ENCODE measurements around the gene ZNF397. TPM values are rescaled to one million over a fixed set of nuclear protein-coding genes. Genes with fewer than 3 reads are reported as not detected.

ZNF397 gene
- total RNA-seq, 1 experiment from 2014 or later = 5.0 TPM

DNA sequence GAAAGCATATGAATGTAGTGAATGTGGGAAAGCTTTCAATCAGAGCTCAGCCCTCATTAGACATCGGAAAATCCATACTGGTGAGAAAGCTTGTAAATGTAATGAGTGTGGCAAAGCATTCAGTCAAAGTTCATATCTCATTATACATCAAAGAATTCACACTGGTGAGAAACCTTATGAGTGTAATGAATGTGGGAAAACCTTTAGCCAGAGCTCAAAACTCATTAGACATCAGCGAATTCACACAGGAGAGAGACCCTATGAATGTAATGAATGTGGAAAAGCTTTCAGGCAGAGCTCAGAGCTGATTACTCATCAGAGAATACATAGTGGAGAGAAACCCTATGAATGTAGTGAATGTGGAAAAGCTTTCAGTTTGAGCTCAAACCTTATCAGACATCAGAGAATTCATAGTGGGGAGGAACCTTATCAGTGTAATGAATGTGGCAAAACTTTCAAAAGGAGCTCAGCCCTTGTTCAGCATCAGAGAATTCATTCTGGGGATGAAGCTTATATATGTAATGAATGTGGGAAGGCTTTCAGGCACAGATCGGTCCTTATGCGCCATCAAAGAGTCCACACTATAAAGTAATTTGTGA lies 5.0 kb downstream of the ZNF397 start:
- no peak for DNase-seq (ENCODE audit: low read depth)

DNA sequence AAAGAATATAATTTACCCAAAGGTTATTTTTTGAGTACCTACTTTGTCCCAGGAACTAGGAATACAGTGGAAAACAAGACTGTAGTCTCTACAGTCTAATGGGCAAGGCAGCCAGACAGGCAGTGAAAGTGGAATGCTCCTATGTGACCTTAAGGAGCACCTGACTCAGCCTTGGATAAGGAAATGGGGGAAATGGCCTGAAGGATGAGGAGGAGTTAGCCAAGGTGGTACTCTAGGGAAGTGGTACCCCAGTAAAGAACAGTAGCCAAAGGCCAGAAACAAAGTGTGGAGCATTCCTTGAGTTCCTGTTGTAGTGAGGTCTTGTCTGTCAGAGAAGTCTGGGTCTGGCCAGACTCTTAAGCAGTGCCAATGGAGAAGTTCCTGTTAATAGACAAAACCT lies 6.0 kb downstream of the ZNF397 start:
- DNase-seq (ENCODE audit: low read depth) = no peak

DNA sequence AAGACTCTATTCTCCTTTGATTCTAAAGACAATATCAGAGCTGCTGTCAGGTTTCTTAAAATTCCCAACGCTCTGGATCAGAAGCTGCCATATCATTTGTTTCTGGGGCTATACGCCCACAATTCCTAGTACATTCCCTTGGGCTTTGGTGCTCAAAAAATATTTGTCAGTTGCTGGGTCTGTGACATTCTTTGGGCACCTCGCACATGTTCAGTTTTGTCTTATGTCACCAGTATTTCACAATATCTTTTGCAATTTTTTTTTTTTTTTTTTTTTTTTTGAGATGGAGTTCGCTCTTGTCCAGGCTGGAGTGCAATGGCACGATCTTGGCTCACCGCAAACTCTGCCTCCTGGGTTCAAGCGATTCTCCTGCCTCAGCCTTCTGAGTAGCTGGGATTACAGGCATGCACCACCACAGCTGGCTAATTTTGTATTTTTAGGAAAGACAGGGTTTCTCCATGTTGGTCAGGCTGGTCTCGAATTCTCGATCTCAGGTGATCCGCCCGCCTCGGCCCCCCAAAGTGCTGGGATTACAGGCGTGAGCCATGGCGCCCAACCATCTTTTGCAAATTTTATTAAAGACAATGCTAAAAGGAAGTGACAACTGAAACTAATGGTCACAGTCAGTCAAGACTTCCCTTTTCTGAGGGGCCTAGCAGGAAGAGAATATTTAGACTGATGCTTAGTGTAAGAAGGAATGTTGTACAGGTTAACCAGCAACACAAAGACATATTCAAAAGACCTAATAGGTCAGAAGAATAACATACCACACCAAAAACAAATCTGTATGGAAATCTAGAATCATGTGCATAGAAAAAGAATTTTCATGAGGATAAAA lies 6.8 kb downstream of the ZNF397 start:
- DNase-seq (ENCODE audit: low read depth) = no peak

DNA sequence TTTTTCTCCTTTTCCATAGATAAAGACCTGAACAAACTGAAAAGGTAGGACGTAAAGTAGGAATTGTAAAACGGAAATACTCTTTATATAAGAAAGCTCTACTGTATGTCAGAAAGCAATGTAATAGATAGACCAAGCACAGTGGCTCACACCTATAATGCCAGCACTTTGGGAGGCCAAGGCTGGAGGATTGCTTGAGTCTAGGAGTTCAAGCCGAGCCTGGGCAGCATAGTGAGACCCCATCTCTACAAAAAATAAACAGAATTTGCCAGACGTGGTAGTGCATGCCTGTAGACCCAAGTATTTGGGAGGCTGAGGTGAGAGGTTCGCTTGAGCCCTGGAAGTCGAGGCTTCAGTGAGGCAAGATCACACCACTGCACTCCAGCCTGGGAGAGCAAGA lies 7.6 kb downstream of the ZNF397 start:
- no peak for DNase-seq (ENCODE audit: low read depth)

DNA sequence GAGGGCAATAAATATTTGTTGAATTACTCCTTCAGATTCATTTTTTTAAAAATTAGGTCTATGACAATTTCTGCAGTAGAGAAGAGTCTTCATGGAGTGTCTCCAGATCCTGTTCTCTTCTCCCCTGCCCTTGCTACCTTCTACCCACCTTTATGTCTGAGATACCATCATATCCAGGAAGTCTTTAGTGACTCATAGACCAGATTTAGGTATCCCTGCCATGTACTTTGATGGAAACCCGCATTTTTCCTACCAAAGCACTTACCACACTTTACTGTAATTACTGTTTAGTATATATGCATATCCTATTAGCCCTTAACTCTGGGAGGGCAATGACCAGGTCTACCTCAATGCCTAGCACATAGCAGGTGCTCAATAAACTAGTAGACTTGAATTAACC lies 11.6 kb downstream of the ZNF397 start:
- no peak for DNase-seq (ENCODE audit: low read depth)

DNA sequence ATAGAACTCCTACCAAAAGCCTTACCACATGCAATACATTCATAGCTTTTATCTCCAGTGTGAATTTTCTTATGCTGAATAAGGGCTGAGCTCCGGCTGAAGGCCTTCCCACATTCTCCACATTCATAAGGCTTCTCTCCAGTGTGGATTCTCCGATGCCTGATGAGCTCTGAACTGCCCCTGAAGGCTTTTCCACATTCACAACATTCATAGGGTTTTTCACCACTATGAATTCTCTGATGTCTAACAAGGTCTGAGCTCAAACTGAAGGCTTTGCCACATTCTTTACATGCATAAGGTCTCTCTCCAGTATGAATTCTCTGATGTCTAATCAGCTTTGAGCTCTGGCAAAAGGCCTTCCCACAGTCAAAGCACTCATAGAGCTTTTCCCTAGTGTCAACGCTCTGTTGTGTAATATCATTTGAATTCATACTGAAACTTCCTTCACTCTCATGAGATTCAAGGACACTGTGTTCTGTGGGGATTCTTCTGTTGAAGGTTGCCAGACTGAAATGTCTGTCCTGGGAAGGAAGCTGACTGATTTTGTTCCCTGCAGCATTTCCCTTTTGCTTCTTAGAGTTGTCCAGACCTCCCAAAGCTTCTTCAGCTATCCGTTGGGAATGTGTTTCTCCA lies 12.9 kb downstream of the ZNF397 start:
- DNase-seq (ENCODE audit: low read depth) = no peak

DNA sequence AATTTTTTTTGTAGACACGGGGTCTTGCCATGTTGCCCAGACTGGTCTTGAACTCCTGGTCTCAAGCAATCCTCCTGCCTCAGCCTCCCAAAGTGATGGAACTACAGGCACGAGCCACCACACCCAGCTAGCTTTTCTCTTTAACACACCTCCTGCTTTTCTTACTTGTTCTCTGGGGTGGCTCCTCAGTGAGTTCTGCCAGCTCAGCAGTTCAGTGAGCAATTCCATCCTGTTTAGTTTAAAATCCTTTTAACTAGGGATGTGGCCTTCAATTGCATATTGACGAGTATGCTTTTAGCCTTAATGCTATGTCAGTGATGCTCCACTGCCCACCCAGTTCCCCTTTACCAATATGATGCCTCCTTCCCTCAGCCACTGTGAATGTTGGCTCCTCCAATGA lies 16.1 kb downstream of the ZNF397 start:
- DNase-seq (ENCODE audit: low read depth) = no peak

DNA sequence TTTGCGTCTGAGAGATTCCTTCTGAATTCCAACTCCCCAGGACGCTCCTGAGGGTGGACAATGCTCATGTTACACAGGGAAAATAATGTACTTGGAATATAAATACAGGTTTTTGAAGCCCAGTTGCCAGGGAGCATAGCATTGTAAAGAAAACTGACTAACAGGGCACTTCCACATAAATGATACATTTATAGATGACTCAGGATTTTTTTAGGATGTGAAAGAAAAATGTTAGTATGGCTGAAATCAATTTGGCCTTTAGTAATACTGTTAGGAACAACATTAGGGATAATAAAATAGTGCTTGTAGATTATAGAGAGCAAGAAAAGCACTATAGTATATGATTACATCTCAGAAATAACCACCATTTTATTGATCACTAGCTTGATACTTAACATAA lies 23.6 kb downstream of the ZNF397 start:
- DNase-seq (ENCODE audit: low read depth) = no peak

DNA sequence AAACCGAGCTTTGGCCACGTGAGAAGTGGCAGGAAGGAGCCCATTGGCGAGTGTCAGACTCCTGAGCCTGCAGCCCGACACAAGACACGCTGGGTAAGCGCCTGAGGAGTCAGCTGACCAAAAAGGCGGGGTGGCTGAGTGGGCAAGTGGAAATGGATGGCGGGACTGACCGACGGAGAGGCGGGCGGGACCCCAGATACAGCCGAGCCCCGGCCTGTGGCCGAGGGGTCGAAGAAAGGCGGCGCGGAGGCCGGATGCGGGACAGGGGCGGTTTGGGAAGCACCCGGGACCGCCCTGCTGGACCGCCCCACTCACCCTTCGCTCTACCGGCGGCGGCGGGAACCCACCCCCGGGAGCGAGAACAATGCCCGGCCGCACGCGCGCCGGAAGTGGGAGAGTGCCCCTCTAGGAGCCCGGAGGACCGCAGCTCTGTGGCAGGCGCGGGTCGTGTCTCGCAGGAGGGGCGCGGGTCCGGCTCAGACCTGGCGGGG lies 26.4 kb downstream of the ZNF397 start:
- DNase-seq (ENCODE audit: low read depth) = no peak

DNA sequence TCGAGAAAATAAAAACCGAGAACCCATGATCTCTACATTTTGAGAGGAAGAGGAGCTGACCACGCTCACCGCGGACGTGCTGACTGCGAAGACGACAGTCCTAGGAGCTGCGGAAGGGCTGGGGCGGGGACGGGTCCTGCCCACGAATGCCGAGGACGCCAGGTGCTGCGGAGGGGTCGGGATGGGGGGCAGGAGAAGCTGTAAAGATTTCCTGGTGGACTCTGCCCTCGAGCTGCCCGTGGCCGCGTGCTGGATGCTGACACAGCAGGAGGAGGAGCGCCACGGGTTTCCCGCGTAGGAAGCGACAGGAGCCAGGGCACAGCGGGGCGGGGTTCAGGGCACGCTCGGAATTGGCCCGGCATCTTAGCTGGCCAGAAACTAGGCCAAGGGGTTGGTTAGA lies 27.0 kb downstream of the ZNF397 start:
- DNase-seq (ENCODE audit: low read depth) = no peak

DNA sequence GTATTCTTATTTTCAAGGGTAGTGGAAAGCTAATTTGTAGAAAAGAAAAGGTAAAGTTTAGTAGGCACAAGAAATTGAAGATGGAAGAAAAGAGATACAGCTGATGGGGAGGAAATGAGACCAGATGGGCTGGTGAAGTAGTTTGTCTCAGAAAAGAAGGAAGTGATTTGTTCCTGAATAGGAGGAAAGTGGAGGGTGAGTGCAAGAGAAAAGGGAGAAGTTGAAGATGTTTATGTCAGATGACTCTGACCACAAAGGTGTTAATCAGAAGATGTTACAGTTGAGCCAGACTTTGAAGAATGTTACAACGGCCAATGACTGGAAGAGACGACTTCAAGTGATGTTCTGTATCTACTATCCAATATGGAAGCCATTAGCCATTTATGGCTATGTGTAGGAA lies 28.0 kb downstream of the ZNF397 start:
- DNase-seq (ENCODE audit: low read depth) = no peak

DNA sequence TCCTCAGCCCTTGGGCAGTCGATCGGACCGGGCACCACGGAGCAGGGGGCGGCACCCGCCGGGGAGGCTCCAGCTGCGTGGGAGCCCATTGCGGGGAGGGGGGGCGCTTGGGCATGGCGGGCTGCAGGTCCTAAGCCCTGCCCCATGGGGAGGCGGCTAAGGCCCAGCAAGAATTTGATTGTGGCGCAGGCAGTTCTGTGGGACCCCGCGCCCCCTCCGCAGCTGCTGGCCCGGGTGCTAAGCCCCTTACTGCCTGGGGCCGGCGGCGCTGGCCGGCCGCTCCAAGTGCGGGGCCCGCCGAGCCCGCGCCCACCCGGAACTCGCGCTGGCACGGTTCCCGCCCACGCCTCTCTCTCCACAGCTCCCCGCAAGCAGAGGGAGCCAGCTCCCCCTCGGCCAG lies 30.8 kb downstream of the ZNF397 start:
- DNase-seq (ENCODE audit: low read depth) = no peak

DNA sequence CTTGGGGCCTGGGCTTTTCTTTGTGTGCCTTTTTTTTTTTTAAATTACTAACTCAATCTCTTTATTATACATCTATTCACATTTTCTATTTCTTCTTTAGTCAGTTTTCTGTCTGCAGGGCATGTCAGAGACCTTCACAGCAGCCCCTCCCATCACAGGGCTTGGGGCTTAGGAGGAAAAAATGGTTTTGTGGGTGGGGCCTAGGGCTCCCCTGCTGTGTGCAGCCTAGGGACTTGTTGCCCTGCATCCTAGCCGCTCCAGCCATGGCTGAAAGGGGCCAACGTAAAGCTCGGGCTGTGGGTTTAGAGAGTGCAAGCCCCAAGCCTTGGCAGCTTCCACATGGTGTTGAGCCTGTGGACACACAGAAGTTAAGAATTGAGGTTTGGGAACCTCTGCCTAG lies 35.4 kb downstream of the ZNF397 start:
- DNase-seq (ENCODE audit: low read depth) = no peak

DNA sequence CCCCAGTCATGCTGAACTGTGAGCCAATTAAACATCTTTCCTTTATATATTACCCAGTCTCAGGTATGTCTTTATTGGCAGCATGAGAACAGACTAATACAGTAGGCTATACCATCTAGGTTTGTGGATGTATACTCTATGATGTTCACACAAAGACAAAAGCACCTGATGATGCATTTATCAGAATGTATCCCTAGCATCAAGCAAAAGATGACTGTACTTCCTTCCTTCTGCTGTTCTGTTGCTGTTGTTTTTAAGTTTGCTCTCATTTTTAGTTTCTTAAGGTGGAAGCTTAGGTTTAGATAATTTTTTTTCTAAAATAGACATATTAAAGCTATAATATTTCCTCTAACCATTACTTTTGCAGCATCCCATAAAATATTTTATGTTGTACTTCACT lies 36.8 kb downstream of the ZNF397 start:
- DNase-seq (ENCODE audit: low read depth) = no peak

DNA sequence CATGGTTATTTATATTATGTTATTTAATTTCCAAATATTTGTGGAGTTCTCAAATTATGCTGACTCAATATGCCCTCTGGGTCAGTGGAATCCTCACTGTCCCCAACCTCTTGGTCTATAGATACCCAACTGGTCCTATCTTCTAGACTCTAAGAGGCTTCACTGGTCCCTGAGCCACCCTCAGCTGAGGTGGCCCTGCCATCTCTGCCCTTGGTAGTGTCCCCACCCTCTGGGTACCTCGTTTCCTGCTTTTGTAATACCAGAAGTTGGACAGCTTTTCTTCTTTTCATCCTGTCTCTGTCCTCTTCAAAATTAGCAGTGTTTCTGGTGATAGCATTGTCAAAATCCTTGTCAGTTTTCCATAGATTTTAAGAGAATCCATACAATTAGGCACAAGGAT lies 37.3 kb downstream of the ZNF397 start:
- no peak for DNase-seq (ENCODE audit: low read depth)

DNA sequence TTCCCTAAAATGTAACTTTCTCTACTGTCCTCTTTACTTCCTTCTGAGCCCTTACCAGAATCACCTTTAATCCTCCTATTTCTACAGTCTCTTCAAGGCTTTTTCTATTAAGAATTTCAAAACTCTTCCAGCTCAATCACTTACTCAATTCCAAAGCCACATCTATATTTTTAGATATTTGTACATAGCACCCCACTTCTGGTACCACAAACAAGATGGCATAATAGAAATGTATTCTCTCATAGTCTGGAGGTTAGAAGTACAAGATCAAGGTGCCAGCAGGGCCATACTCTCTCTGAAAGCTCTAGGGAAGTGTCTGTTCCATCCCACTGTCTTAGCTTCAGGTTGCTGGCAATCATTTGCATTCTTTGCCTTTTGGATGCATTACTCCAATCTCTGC lies 38.1 kb downstream of the ZNF397 start:
- no peak for DNase-seq (ENCODE audit: low read depth)

DNA sequence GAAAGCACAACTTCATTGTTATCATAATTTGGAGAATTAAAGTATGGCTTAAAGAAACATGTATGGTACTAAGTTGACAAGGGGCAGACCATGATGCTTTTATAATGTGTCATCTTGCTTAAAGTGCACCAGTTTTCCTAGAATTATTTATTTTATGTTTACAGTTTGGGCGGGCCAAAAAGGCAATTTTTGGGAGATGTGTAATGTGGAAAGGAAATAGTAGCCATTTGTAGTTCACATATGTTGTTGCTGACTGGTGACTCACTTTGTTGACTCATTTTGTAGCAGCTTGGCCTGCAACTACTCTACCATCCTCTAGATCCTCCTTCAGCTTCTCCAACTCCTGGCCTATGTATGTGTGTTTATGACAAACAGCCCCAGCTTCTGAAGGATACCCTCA lies 41.5 kb downstream of the ZNF397 start:
- DNase-seq (ENCODE audit: low read depth) = peak; percentile 86

DNA sequence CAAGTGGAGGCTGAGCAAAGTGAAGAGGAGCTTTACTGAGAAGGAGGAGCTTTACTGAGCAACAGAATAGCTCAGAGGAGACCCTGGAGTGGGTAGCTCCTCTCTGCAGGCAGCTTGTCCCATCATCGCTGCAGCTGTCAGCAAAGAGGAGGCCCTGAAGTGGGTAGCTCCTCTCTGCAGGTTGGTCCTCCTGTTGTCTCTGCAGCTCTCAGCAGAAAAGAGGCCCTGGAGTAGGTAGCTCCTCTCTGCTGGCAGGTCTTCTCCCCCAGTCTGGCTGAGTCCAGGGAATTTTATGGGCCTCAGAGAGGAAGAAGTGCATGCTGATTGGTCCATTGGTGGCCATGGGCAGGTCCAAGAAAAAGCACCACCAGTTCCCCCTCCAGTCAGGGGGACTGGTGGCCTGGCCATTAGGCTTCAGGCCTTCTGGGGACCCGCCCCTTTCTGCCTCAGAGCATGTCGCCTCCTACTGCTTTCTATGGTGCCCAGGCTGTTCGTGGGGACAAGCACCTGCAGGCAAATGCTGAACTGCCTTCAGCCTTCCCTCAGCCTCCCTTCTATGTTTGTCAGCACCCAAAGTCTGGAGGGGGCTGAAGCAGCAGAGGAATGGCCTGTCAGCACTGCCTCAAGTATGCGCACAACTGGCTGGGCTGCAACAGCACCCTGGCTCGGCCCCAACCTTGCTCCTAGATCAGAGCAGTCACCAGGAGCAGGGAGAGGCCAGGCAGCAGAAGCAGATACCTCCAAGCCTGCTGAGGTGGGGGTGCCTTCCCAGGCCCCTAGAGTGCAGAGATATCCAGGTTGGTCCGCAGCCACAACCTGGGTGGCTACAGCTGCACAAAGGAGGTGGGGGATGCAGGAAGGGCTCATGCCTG lies 43.3 kb downstream of the ZNF397 start:
- no peak for DNase-seq (ENCODE audit: low read depth)

DNA sequence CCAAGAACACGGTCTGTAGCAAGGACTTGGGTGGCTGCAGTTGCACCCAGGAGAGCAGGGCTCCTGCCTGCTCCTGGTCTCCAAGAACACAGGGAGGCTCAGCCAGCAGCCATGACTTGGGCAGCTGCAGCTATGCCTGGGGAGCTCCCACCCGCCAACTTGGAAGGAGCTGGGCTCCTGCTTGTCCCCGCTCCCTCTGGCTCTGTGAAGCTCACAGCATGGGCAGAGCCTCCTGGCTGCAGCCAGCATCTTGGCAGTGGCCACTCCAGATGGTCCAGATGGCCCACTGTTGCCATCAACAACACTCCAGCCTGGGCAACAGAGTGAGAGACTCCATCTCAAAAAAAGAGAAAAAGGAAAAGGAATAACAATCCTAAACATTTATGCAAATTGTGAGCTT lies 44.0 kb downstream of the ZNF397 start:
- DNase-seq (ENCODE audit: low read depth) = no peak

DNA sequence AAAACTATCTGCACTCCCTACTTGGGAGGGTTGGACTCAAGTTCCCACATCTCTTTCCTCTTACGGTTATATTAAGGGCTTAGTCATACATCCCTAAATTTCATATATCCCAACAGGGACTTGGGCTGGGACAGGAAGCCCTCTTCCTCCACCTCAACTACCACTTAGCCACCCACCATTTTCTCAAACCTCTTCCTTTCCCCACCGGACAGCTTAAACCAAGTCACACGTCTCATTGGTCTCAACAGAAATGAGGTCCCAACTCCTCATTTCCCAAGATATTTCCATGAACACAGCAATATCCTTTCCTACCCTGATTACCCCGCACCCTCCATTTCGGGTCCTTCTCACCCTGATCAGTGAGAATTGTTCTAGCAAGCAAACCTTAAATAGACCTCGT lies 48.5 kb downstream of the ZNF397 start:
- DNase-seq (ENCODE audit: low read depth) = no peak

DNA sequence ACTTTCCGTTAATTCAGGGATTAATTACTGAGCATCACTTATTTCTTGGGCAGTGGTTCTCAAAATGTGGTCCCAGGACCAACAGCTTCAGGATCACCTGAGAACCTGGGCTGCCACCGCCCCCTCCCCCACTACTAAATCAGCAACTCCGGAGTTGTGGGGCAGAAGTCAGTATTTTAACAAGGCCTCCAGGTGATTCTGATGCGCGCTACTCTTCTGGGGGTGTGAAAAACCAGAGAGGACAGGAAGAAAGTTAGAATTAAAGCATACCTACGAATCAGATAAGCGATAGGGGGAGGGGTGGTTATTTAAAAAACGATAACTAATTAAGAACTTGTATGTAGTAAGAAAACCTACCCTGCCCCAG lies 48.9 kb downstream of the ZNF397 start:
- DNase-seq (ENCODE audit: low read depth) = no peak
